Stimulated activated CD4-positive, alpha-beta T cell treated with anti-CD3 and anti-CD28 coated beads, TNF-alpha, amount 100 ng/mL, for 24 hours (primary cell): ENCODE data around the gene FBLN2.

Experiments
- DNase-seq, 3 experiments: peaks; one replicate each; pipeline ENCODE4 v3.0.0-alpha.2; 2020; ENCODE audit warnings: low read depth in 3 of 3

The FBLN2 gene

GRCh38 chr3:13567684-13568514 lies 19.0 kb downstream of the FBLN2 start:
- no peak for DNase-seq

DNA sequence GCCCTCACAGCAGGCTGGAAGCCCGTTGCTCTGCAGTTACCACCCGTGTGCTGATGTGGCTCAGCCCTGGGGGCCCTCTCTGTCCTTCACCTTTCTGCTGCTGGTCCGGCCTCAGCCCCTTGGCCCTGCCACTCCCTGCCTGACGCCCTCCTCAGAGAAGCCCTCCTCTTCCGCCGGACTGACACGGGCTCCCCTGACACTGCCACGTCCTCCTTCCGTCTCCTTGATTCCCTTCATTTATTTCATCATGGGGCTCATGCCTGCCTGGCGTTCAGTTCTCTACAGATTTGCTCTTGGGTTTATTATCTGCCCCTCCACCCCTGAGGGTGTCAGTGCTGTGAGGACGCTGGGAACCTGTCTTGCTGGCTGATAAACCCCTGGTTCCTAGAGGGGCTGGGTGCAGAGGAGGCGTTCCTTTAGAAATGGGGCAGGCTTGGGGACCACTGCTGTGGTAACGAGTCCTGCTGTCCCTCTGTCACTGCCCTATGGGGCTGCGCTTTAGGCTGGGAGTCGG lies 19.6 kb downstream of the FBLN2 start:
- no peak for DNase-seq

DNA sequence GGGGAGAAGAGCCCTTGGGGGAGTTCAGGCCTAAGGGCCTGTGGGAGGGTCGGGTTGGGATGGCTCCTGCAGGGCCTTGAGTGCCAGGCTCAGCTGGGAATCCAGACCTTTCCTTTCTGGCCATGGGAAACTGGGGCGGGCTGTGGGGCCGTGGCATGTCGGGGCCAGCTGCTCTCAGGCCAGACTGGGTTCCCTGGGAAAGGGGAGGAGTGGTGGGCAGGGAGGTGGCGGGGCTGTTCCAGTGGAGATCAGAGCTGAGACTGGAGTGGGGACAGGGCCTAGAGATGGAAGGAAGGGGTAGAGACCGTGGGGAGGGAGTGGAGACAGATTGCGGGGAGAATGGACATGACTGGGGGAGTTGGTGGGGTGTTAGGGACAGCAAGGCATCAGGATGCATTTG lies 20.3 kb downstream of the FBLN2 start:
- no peak for DNase-seq

DNA sequence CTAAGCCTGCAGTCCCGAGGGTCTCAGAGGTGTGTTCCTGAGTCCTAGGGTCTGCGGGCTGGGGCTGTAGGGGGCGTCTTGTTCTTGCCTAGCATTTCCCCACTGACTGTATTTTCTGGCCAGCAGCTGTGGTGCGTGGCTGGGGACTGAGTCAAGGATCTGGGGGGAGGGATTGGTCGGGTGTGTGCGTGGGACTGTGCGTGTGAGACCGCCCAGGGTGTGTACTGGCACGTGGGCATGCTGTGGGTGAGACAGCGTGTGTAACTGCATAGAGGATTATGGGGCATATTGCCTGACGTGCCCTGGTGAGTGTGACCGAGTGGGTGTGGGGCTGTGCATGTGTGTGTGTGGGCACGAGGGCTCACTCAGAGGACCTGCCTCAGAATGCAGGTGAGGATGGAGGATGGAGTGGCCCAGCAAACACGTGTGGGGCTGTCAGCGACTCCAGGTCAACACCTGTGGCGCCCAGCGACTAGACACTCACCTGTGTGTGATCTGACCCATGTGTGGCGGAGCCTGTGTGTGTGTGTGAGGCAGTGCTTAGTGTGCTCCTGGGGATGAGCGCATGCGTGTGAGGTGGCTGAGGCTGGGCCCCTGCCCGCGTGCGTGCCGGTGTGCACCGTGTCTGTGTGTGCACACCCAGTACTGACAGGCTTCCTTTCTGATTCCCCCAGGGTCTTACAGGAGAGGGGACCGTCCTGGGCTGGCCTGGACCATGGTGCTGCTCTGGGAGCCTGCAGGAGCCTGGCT lies 20.9 kb downstream of the FBLN2 start:
- no peak for DNase-seq

GRCh38 chr3:13570391-13571194 lies 21.7 kb downstream of the FBLN2 start:
- DNase-seq = no peak

GRCh38 chr3:13571264-13571663 lies 22.3 kb downstream of the FBLN2 start:
- DNase-seq = no peak

DNA sequence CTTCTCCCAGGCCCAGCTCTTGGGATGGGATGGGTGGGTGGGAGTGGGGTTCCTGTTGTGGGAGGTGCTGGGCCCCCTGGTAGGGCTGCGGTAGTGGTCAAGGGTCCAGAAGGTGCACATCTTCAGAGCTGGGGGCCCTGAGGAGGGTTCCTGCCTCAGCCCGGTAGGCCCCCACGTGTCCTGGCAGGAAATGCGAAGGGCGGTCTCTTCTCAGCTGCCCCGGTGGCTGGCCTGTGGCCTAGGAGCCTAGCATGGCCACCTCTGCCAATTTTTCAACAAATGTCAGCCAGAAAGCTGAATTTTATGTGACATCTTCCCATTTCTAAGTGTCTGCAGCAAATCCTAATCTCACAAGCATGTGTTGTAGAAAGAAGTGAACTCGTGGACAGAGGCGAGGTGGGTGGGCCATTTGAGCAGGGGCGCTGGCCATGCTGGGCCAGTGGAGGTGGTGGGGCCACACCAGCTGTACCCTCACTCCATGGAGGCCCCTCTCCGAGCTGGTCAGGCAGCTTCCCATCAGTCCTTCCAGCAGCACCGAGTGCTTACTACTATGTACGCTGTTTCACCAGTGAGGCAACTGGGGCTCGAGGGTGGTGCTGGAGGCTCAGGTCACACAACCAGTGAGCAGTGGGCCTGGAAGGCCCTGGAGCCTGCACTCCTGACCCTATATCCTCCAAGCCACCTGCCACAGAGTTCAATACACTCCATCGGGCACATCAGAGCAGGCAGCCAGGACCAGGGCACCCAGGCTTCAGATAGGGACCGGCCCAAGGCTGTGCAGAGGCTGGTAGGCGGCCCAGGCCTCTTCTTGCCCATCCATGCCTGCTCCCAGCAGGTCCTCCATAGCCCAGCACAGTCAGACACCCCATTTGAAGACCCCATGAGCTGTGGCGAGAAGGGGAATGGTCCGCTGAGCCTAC lies 23.2 kb downstream of the FBLN2 start:
- DNase-seq = no peak

- no peak for DNase-seq
These were observed 24.1 kb downstream of the FBLN2 start for GRCh38 chr3:13572926-13573623.

- DNase-seq = no peak
These were observed 25.3 kb downstream of the FBLN2 start for GRCh38 chr3:13574083-13574797.

- peak in 1 of 3 experiments; percentile 27 for DNase-seq
These were observed 26.0 kb downstream of the FBLN2 start for GRCh38 chr3:13574798-13575451.

DNA sequence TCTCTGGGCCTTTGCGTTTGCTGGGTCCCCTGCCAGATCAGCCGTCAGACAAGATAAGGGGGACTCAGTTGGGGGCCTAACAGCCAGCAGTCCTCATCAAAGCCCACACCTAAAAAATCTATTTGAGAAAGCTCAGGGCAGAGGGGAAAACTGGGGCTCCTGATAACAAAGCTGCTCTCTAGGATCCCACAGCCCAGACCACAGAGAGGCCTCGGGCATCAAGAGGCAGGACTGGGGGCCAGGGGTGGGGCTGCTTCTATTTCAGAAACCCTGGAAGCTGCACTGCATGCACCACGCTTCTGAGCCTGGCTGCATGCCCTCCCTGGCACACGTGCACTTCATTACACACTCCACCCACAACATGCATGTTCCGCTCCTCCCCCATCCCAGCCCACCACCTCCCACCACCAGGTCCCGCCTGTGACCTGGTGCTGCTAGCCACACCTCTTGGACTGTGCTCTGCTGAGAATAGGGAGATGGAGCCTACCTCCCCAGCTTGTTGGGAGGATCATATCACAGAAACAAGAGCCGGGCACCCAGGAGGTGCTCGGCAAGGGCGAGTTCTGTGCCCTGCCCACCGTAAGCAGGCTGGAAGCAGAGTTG lies 26.6 kb downstream of the FBLN2 start:
- no peak for DNase-seq

GRCh38 chr3:13577181-13578121 lies 28.5 kb downstream of the FBLN2 start:
- no peak for DNase-seq

- DNase-seq = no peak
These were observed 29.3 kb downstream of the FBLN2 start for GRCh38 chr3:13578251-13578650.

DNA sequence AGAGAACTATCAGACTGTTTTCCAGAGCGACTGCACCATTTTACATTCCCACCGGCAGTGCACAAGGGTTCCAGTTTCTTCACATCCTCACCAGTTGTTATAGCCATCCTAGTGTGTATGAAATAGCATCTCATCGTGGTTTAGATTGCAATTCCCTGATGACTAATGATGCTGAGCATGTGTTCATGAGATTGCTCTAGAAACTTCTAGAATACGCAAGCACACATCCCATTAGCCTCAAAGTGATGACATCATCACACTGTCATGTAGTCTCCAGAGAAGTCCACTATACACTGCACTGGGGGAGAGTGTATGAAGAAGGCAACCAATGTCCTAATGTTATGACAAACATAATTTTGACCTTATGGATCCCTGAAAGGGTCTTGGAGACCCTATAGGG lies 30.1 kb downstream of the FBLN2 start:
- DNase-seq = no peak

GRCh38 chr3:13580256-13581023 lies 31.5 kb downstream of the FBLN2 start:
- DNase-seq = no peak

- DNase-seq = no peak
These were observed 32.8 kb downstream of the FBLN2 start for GRCh38 chr3:13581485-13582365.
